Coronary artery (tissue), 2 donors: ENCODE results near the gene IGLL1.

ENCODE experiments used
- DNase-seq: peaks from one replicate; pipeline ENCODE4 v3.0.0-alpha.2; 2017; ENCODE audit warnings: low spot score
- H3K27ac ChIP-seq, 2 donors: fragments of 200-600 bp; sonication (generic); one replicate each; pipeline ENCODE4 v1.5.1; 2016 to 2019
- H3K4me3 ChIP-seq: fragments of 200-600 bp; sonication (generic); 2 replicates; pipeline ENCODE4 v1.5.1; 2016; ENCODE audit warnings: mild to moderate bottlenecking, moderate library complexity
- TF ChIP-seq, protein P1 (sequence below): fragments of 200-600 bp; sonication (generic); IDR thresholded peaks from one replicate; pipeline ENCODE4 v1.5.1; 2019; ENCODE audit warnings: antibody characterized with exemption

Gene IGLL1

DNA sequence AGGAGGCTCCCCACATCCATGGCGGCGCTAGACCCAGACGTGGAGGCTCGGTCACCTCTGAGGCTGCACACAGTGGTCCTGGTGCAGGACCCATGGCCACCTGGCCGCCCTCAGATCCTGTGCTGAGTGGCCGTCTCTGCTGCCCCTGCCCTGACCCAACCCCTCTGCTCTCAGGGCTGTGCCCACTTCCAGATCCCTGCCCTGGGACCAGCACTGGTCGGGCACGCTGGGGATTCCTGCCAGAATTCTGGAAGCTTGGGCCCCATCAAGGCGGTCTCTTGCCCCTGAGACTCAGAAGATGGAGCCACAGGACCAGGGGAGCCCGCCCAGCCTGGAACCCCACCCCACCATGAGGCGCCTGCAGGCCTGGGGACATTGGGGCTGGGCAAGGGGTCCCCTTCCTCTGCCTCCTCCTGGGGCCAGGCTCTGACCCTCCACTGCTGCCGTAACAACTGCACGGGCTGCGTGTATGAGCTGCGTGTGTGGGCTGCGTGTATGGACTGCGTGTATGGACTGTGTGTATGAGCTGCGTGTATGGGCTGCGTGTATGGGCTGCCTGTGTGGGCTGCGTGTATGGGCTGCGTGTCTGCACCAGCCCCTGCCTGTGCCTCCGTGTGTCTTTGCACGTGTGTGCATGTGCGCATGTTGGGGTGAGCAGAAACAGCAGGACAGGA is 48.7 kb downstream of the IGLL1 start:
- Histone ChIP-seq H3K4me3 (no peak overlapping the region), H3K27ac (no peak overlapping the region)
- TF ChIP-seq, protein P1, sequence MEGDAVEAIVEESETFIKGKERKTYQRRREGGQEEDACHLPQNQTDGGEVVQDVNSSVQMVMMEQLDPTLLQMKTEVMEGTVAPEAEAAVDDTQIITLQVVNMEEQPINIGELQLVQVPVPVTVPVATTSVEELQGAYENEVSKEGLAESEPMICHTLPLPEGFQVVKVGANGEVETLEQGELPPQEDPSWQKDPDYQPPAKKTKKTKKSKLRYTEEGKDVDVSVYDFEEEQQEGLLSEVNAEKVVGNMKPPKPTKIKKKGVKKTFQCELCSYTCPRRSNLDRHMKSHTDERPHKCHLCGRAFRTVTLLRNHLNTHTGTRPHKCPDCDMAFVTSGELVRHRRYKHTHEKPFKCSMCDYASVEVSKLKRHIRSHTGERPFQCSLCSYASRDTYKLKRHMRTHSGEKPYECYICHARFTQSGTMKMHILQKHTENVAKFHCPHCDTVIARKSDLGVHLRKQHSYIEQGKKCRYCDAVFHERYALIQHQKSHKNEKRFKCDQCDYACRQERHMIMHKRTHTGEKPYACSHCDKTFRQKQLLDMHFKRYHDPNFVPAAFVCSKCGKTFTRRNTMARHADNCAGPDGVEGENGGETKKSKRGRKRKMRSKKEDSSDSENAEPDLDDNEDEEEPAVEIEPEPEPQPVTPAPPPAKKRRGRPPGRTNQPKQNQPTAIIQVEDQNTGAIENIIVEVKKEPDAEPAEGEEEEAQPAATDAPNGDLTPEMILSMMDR: no peak
- no peak for DNase-seq

DNA sequence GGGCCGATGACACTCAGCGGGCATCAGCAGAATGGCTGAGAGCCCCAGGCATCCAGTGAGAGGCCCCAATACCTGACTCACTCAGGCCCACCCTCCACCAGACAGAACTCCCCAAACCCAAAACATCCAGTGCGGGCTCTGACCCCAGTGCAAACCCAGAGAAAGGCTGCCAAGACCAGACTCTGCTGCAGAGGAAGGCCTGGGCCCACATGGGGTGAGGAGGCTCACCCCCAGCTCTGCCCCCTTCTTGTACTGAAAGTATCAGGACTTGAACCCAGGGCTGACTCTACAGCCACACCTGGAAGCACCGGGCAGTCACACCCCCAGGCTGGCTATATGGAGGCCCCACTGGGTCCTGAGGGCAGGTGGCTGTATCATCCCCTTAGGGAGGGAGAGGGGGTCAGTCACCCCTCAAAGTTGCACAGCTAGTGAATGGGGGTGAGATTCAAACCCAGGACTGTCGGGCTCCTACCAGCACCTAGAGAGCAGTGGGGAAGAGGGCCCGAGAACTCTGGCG is 49.3 kb downstream of the IGLL1 start:
- DNase-seq: no peak
- Histone ChIP-seq H3K4me3 (no peak overlapping the region), H3K27ac (no peak overlapping the region)
- TF ChIP-seq, protein P1: no peak

DNA sequence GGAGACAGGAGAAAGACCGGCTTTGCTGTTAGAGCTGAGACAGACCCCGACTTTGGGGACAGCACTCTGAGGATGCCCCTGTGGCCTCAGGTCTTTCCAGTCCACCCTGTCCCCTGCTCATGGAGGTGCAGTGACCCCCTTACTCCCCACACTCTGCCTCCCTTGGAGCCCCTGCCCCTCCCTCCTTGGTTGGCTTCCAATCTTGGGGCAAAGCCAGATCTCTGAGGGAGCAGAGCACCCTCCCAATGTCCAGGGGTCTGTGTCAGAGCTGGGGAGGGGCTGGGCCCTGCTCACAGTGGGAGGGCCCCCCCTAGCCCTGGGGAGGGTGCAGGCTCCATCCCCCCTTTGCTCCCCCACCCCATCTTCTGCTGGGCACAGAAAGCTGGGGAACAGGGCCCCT is 50.0 kb downstream of the IGLL1 start:
- H3K4me3 ChIP-seq: no peak overlapping the region
- no peak for DNase-seq
- TF ChIP-seq, protein P1: no peak
- no peak overlapping the region for H3K27ac ChIP-seq

DNA sequence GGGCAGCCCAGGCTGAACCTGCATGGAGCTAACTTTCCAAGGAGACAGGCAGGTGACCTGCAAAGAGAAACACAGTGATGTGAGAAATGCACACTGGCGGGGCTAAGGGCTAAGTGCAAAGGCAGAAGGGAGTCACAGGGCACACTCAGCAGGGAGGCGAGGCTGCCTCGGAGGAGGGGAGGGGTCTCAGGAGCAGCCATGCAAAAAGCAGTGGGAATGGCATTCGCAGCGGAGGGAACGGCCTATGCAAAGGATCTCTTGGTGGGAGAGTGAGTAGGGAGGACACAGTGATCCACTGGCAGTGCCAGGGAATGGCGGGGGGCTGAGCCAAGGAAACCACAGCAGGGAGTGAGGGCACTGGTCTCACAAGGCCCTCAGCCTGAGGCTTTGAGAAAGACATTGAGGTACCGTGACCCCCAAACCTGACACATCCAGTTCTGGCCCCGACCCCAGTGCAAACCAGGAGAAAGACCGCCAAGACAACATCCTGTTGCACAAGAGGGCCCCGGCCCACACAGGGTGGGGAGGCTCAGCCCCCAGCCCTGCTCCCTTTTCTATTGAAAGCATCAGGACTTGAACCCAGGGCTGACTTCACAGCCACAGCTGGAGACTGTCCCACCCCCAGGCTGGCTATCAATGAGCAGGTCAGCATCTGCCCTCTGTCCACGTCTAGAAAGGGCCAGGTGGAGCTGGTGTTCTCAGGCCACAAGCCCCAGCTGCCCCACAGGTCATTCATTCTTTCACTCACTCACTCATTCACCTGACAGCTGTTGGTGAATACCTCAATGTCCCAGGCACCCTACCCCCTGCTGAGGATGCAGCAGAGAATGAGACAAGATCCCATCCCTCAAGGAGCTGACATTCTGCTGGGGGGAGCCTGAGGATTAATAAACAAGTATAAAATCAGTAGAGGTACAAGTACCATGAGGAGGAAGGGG is 50.7 kb downstream of the IGLL1 start:
- no peak overlapping the region for H3K4me3 ChIP-seq
- no peak overlapping the region for H3K27ac ChIP-seq
- DNase-seq: no peak
- TF ChIP-seq, protein P1: no peak

DNA sequence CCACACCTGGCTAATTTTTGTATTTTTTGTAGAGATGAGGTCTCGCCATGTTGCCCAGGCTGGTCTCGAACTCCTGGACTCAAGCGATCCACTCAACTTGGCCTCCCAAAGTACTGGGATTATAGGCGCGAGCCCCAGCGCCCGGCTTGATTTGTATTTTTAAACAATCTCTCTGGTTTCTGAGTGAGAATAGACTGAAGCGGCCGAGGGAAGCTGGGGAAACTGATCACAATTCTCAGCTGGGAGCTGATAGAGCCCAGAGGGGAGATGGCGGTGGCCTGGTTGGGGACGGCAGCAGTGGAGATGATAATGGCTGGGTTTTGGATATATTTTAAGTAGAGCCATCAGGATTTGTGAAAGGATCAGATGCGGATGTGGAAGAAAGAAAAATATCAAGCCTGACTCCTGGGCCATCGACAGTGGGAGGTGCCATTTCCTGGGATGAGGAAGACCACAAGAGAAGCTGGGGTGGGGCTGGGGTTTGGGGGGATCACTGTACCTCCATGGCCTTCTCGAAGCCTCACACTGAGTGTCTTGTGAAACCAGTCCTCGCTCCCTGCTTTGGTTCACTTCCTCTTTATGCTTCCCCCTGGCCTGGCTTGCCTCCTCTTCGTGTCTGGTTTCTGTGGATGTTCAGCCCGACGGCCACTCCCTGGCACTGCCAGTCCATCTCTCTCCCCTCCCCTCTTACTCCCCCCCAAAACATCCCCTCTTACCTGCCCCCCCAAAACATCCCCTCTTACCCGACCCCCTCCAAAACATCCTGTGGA is 51.9 kb downstream of the IGLL1 start:
- Histone ChIP-seq H3K27ac (no peak overlapping the region), H3K4me3 (no peak overlapping the region)
- DNase-seq: no peak
- TF ChIP-seq, protein P1: no peak

DNA sequence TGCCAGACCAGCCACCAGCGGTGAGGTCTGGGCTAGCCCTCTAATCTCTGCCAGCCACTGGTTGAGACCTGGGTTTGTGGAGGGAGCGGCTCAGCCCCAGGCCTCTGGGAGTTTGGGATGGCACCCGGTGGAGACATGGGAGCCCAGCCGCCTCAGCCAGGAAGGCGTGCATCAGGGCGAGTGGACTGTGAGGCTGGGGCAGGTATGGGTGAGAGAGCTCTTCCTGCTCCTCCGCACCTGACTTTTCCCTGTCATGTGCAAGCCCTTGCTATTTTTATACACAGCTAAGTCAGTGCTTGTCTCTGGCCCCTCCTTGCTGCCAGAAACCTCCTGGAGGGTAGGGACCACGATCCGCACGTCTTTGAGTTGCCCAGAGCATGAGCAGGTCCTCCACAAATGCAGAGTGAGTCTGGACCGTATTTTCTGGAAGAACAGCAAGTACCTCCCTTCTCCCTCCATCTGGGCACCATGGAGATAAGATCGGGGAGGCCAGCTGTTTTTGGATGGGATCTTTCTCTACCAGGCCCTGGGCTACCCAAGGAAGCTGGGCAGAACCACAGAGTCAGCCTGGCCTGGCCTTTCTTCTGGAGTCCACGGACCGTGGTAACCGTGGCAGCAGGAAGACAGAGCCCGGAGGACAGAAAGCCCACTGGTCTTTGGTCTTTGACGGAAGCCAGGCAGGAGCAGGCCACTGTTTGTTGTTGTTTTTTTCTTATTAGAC is 53.3 kb downstream of the IGLL1 start:
- TF ChIP-seq, protein P1: no peak
- no peak overlapping the region for H3K27ac ChIP-seq
- no peak overlapping the region for H3K4me3 ChIP-seq
- no peak for DNase-seq
